ENCODE data around the gene SALL1.

SALL1 gene

GRCh38 chr16:51150888-51151320 is at the start of gene SALL1:
SALL1 (minus strand) TSS chr16:51151270; CDS start chr16:51151241, 29 bp downstream.
- peaks cover 4% of the 10 kb centered on the region for H3K27me3 ChIP-seq (replicated peaks; ENCODE audit: control insufficient read depth, insufficient read depth, low read length)
- H3K4me3 ChIP-seq (ENCODE audit: low read length), result peak within 1 kb of the TSS; percentile 87
- H3K9me3 ChIP-seq (ENCODE audit: control insufficient read depth, low read length), result no peaks in the 10 kb centered on the region
- H3K4me1 ChIP-seq (ENCODE audit: control insufficient read depth, insufficient read depth, low read length), result peaks cover 38% of the 10 kb centered on the region
- H3K9ac ChIP-seq (ENCODE audit: low read length), result peak within 1 kb of the TSS; percentile 88
- DNase-seq (ENCODE audit: low read depth), result peak; percentile 63
- H3K36me3 ChIP-seq (ENCODE audit: control insufficient read depth, insufficient read depth, low read length, severe bottlenecking), result no peaks in the 10 kb centered on the region

- Histone ChIP-seq H3K4me1 (ENCODE audit: control insufficient read depth, insufficient read depth, low read length) (no peaks in the 10 kb centered on the region), H3K9ac (ENCODE audit: low read length) (no peak overlapping the region), H3K9me3 (ENCODE audit: control insufficient read depth, low read length) (peaks cover 27% of the 10 kb centered on the region), H3K27me3 (replicated peaks; ENCODE audit: control insufficient read depth, insufficient read depth, low read length) (no peaks in the 10 kb centered on the region), H3K4me3 (ENCODE audit: low read length) (no peak overlapping the region), H3K36me3 (ENCODE audit: control insufficient read depth, insufficient read depth, low read length, severe bottlenecking) (no peaks in the 10 kb centered on the region)
- no peak for DNase-seq (ENCODE audit: low read depth)
Measured at GRCh38 chr16:51200793-51201192, 49.7 kb upstream of the SALL1 start.

DNA sequence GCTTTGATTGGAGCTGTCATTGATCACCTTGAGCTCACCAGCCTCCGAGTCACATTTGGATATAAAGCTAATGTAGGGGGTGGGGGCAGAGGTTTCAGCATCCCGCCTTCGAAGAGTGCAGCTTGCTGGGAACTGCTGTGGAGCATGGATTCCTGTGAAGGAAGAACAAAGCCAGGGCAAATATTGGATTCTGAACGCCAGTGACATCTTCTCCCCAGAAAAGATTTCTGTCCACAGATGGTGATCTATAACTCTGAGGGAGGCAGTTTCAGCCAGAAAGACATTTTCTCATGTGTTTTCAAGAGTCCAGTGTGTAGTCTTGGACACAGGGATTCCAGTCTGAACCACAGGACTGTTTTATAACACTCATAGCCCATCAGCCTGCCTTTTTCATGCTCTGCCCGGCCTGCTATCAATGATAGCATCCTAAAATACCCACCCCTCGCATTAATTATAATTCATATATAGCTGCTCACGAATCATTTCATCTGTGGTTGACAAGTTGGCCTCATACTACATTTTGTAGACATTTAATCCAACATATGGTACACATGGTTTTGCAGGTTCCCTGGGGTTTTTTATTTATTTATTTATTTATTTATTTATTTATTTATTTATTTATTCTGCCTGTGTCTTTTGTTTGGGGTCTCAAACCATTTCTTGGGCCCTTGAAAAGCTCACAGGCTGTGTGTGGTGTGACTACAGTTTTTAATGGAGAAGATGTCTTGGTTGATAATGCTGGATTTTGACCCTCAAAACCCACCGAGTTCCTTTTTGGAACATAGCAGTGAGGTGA is 47.1 kb upstream of the SALL1 start:
- H3K4me3 ChIP-seq (ENCODE audit: low read length), result no peak overlapping the region

GRCh38 chr16:51193879-51194278 is 42.8 kb upstream of the SALL1 start:
- H3K9me3 ChIP-seq (ENCODE audit: control insufficient read depth, low read length), result no peaks in the 10 kb centered on the region
- no peaks in the 10 kb centered on the region for H3K4me1 ChIP-seq (ENCODE audit: control insufficient read depth, insufficient read depth, low read length)
- H3K27me3 ChIP-seq (replicated peaks; ENCODE audit: control insufficient read depth, insufficient read depth, low read length), result peaks cover 6% of the 10 kb centered on the region
- no peaks in the 10 kb centered on the region for H3K36me3 ChIP-seq (ENCODE audit: control insufficient read depth, insufficient read depth, low read length, severe bottlenecking)
- DNase-seq (ENCODE audit: low read depth), result no peak
- no peak overlapping the region for H3K4me3 ChIP-seq (ENCODE audit: low read length)
- H3K9ac ChIP-seq (ENCODE audit: low read length), result no peak overlapping the region

More for the DNA sequence above, 47.1 kb upstream of the SALL1 start:
- no peak for DNase-seq (ENCODE audit: low read depth)
- Histone ChIP-seq H3K9me3 (ENCODE audit: control insufficient read depth, low read length) (peaks cover 20% of the 10 kb centered on the region), H3K27me3 (replicated peaks; ENCODE audit: control insufficient read depth, insufficient read depth, low read length) (no peaks in the 10 kb centered on the region), H3K4me1 (ENCODE audit: control insufficient read depth, insufficient read depth, low read length) (no peaks in the 10 kb centered on the region), H3K36me3 (ENCODE audit: control insufficient read depth, insufficient read depth, low read length, severe bottlenecking) (no peaks in the 10 kb centered on the region), H3K9ac (ENCODE audit: low read length) (no peak overlapping the region)

DNA sequence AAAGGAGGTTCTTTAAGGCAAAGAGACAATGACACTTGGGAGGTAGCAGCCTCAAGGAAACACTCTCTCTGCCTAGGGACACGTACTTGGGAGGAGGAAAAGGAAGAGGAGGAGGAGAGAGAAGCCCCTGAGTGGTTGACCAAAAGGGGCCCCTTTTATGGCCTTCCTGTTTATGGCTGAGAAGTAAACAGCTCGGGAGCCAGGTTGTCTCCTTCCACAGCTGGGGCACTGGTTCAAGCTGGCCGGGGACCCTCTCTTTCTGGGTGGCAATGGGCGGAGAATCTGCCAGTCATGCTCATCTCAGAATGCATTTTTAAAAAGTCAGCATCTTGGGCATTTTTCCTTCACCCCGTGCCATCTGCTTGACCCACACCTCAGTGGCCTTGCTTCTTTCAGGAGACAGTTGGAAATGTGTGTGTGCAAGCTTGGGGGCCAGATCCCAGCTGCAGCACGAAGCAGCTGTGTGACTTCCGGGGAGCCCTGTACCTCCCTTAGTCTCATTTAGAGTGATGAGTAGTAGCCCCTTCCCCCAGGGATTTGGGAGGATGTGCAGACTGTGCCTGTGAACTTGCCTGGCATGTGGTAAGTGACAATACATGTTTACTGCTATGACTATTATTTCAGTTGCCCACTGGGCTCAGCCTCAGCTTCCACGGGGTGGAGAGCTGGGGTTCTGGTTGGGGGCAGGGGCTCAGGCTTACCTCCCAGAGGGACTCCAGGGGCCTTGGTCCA is 33.8 kb upstream of the SALL1 start:
- Histone ChIP-seq H3K36me3 (ENCODE audit: control insufficient read depth, insufficient read depth, low read length, severe bottlenecking) (no peaks in the 10 kb centered on the region), H3K4me1 (ENCODE audit: control insufficient read depth, insufficient read depth, low read length) (no peaks in the 10 kb centered on the region), H3K9me3 (ENCODE audit: control insufficient read depth, low read length) (no peaks in the 10 kb centered on the region), H3K4me3 (ENCODE audit: low read length) (no peak overlapping the region), H3K27me3 (replicated peaks; ENCODE audit: control insufficient read depth, insufficient read depth, low read length) (peaks cover 11% of the 10 kb centered on the region), H3K9ac (ENCODE audit: low read length) (no peak overlapping the region)
- no peak for DNase-seq (ENCODE audit: low read depth)

GRCh38 chr16:51181503-51181811 is 30.4 kb upstream of the SALL1 start:
- no peak for DNase-seq (ENCODE audit: low read depth)

DNA sequence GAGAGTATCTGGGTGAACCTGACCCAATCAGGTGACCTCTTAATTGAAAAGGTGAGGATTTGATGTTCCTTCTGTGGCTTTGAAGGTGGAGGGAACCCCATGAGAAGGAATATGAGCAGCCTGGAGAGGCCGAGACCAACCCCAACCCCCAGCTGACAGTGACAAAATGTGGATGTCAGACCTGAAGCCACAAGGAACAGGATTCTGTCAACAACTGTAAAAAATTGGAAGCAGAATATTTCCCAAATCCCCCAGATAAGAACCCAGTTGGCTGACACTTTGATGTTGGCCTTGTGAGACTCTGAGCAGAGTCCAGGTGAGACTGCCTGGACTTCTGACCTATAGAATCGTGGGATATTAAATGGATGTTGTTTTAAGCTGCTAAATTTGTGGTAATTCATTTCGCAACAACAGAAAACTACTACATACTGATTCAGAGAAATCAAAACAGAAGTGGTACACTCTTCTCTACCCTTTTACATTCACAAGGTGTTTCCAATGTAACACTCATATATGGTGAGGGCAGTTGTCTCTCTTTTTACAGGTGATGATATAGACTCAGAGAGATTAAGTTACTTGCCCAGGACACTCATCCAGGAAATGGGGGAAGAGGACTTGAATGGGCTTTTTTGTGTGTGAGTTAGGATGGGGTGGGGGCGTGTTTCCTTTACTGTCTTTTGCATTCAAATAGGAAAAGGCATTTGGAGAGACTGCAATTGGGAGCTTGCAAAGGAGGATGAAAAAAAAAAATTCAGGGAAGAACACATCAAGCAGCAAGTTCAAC is 29.8 kb upstream of the SALL1 start:
- no peaks in the 10 kb centered on the region for H3K4me1 ChIP-seq (ENCODE audit: control insufficient read depth, insufficient read depth, low read length)
- H3K27me3 ChIP-seq (replicated peaks; ENCODE audit: control insufficient read depth, insufficient read depth, low read length), result peaks cover 4% of the 10 kb centered on the region
- H3K9ac ChIP-seq (ENCODE audit: low read length), result no peak overlapping the region
- H3K9me3 ChIP-seq (ENCODE audit: control insufficient read depth, low read length), result no peaks in the 10 kb centered on the region
- no peak overlapping the region for H3K4me3 ChIP-seq (ENCODE audit: low read length)
- DNase-seq (ENCODE audit: low read depth), result no peak
- no peaks in the 10 kb centered on the region for H3K36me3 ChIP-seq (ENCODE audit: control insufficient read depth, insufficient read depth, low read length, severe bottlenecking)

More at GRCh38 chr16:51181503-51181811, 30.4 kb upstream of the SALL1 start:
- no peak overlapping the region for H3K4me3 ChIP-seq (ENCODE audit: low read length)
- no peaks in the 10 kb centered on the region for H3K9me3 ChIP-seq (ENCODE audit: control insufficient read depth, low read length)
- H3K4me1 ChIP-seq (ENCODE audit: control insufficient read depth, insufficient read depth, low read length), result no peaks in the 10 kb centered on the region
- H3K9ac ChIP-seq (ENCODE audit: low read length), result no peak overlapping the region
- H3K36me3 ChIP-seq (ENCODE audit: control insufficient read depth, insufficient read depth, low read length, severe bottlenecking), result no peaks in the 10 kb centered on the region
- peaks cover 4% of the 10 kb centered on the region for H3K27me3 ChIP-seq (replicated peaks; ENCODE audit: control insufficient read depth, insufficient read depth, low read length)

DNA sequence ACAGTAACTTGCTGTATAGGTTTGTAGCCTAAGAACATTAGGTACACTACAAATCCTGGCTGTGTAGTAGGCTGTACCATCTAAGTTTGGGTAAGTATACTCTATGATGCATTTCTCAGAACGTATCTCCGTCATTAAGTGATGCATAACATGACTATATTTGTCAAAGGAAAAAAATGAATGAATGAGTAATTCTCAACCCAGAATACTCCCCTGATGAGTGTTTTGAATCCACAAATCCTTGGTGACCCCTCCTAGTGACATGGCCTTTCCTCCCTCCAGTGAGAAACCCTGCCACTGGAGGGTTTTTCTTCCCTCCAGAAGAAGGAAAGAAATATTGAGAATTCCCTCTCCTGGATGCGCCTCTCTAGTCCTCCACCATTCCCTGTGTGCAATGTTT is 24.0 kb upstream of the SALL1 start:
- no peaks in the 10 kb centered on the region for H3K4me1 ChIP-seq (ENCODE audit: control insufficient read depth, insufficient read depth, low read length)
- DNase-seq (ENCODE audit: low read depth), result no peak
- no peak overlapping the region for H3K4me3 ChIP-seq (ENCODE audit: low read length)
- H3K27me3 ChIP-seq (replicated peaks; ENCODE audit: control insufficient read depth, insufficient read depth, low read length), result no peaks in the 10 kb centered on the region
- no peaks in the 10 kb centered on the region for H3K36me3 ChIP-seq (ENCODE audit: control insufficient read depth, insufficient read depth, low read length, severe bottlenecking)
- H3K9ac ChIP-seq (ENCODE audit: low read length), result no peak overlapping the region
- no peaks in the 10 kb centered on the region for H3K9me3 ChIP-seq (ENCODE audit: control insufficient read depth, low read length)

DNA sequence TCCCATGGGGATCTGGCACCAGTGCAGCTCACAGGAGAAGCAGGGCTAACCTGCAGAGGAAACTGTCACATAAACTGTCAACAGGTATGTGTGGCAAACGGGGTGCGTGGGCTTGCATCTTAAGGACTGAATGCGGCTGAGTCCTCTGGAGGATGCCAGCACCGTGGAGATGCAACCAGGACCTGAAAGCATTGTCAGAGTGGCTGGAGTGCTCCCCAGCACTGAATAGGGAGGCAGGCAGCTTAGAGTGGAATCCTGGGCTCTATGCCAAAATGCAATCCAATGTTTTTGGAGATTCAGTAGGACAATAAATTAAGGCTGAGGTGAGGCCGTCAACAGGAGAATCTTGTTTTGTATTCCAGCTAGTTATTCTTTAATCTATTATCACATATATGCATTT is 21.3 kb upstream of the SALL1 start:
- no peaks in the 10 kb centered on the region for H3K4me1 ChIP-seq (ENCODE audit: control insufficient read depth, insufficient read depth, low read length)
- H3K36me3 ChIP-seq (ENCODE audit: control insufficient read depth, insufficient read depth, low read length, severe bottlenecking), result no peaks in the 10 kb centered on the region
- no peaks in the 10 kb centered on the region for H3K27me3 ChIP-seq (replicated peaks; ENCODE audit: control insufficient read depth, insufficient read depth, low read length)
- no peaks in the 10 kb centered on the region for H3K9me3 ChIP-seq (ENCODE audit: control insufficient read depth, low read length)
- no peak overlapping the region for H3K9ac ChIP-seq (ENCODE audit: low read length)
- no peak overlapping the region for H3K4me3 ChIP-seq (ENCODE audit: low read length)
- no peak for DNase-seq (ENCODE audit: low read depth)

DNA sequence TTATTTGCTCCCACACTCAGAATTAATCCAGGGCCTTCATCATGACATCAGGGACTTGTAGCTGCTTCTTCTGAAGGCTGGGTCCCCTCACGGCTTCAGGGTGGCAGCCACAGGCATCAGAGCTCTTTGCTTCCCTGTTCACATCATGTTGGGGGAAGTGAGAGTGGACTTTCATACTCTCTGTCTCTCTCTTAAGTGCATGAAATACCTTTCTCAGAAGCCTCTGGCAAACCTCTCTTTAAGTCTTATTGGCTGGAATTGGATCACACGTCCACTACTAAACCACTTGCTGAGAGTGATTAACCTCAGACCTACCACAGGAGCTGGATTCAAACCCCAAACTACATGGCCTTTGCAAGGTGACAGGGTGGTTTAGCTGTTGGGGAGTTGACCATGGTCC is 17.7 kb upstream of the SALL1 start:
- no peak overlapping the region for H3K4me3 ChIP-seq (ENCODE audit: low read length)
- no peaks in the 10 kb centered on the region for H3K27me3 ChIP-seq (replicated peaks; ENCODE audit: control insufficient read depth, insufficient read depth, low read length)

More for the DNA sequence above, 17.7 kb upstream of the SALL1 start:
- Histone ChIP-seq H3K9ac (ENCODE audit: low read length) (no peak overlapping the region), H3K9me3 (ENCODE audit: control insufficient read depth, low read length) (no peaks in the 10 kb centered on the region), H3K4me1 (ENCODE audit: control insufficient read depth, insufficient read depth, low read length) (peaks cover 4% of the 10 kb centered on the region), H3K36me3 (ENCODE audit: control insufficient read depth, insufficient read depth, low read length, severe bottlenecking) (no peaks in the 10 kb centered on the region)
- DNase-seq (ENCODE audit: low read depth), result no peak

Measured in adipocyte (in vitro differentiated cells).